Uterus (tissue), 2 donors: ENCODE measurements around the gene TGFBR1.

Source experiments
- POLR2A ChIP-seq, 2 donors: fragments of 450-650 bp; IDR thresholded peaks; one replicate each; pipeline ENCODE4 v1.6.1; 2016; ENCODE audit warnings: antibody characterized with exemption in 2 of 2, mild to moderate bottlenecking in 1 of 2, moderate library complexity in 1 of 2
- TF ChIP-seq, protein P1 (sequence below), 4 experiments: fragments of 200-600 bp in 2 of 4; fragments of 450-650 bp in 2 of 4; sonication (generic) in 2 of 4; IDR thresholded peaks; one replicate each; pipeline ENCODE4 v1.5.1; 2016 to 2019; ENCODE audit warnings: antibody characterized with exemption in 4 of 4, mild to moderate bottlenecking in 2 of 4, moderate library complexity in 1 of 4

GRCh38 chr9:99183616-99184015 lies 78.7 kb downstream of the TGFBR1 start:
- TF ChIP-seq, protein P1, sequence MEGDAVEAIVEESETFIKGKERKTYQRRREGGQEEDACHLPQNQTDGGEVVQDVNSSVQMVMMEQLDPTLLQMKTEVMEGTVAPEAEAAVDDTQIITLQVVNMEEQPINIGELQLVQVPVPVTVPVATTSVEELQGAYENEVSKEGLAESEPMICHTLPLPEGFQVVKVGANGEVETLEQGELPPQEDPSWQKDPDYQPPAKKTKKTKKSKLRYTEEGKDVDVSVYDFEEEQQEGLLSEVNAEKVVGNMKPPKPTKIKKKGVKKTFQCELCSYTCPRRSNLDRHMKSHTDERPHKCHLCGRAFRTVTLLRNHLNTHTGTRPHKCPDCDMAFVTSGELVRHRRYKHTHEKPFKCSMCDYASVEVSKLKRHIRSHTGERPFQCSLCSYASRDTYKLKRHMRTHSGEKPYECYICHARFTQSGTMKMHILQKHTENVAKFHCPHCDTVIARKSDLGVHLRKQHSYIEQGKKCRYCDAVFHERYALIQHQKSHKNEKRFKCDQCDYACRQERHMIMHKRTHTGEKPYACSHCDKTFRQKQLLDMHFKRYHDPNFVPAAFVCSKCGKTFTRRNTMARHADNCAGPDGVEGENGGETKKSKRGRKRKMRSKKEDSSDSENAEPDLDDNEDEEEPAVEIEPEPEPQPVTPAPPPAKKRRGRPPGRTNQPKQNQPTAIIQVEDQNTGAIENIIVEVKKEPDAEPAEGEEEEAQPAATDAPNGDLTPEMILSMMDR (IDR thresholded peaks at IDR 0.05), result no peak
- TF ChIP-seq POLR2A (IDR thresholded peaks at IDR 0.05), result no peak
